C1 segment of cervical spinal cord (tissue), 14 donors: ENCODE results near the gene LMBRD1.
"Not testable (repeated sequence)": the region's sequence is repeated elsewhere in the genome, so short reads cannot be mapped to it uniquely, and the experiment has no call there.

Source experiments
- DNase-seq, 14 donors: peaks; one replicate each; lab custom pipeline; 2025; lab: John Stamatoyannopoulos, UW

The LMBRD1 gene

DNA sequence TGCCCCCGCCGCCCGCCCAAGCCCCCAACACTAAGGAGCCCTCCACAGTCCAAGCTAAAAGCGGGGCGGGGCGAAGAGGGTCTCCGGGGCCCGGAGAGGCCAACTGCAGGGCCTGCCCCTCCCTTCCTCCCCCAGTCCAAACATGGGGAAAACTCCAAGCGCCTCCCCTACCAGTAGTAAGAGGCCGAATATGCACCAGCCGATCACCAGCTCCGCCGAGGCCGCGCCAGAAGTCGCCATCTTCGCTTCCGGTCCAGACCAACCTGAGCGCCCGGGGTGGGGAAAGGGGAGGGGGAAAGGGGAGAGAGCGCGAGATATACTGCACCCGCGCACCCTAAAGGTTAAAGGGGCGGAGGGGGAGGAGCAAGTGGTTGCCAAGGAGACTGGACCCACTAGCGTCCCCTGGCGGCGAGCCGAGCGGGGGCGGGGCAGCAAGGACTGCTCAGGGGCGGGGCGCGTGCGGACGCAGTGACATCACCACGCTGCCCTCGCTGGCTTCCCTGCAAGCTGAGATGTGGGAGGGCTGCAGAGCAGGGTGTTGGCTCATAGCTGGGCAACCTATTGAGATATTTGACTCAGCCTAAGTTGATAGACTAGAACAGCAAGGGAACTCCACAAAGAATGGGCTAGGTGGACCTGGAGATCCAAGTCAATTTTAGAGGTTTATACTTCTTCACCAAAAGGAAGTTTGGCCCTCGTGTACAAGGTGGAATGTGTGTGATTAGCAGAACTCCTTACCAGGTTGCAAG lies at the start of gene LMBRD1:
Gene LMBRD1 (minus strand): TSS at position 369 of the 749 bp plus-strand sequence. CDS start 129 bp downstream, at position 240.
- peak; percentile 41 to 98 (median 93) for DNase-seq

DNA sequence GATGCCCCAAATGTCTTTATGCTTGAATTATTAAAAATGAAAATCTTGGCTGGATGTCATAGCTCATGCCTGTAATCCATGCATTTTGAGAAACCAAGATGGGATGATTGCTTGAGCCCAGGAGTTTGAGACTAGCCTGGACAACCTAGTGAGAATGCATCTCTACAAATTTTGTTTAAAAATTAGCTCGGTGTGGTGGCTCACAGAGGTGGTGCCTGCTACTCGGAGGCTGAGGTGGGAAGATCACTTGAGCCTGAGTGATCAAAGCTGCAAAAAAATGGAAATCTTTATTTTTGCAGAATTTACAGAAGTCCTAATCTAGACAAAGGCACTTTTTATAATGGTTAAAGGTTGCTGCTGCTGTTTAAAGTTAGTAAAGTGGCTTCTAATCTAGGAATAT lies 49.5 kb upstream of the LMBRD1 start:
- DNase-seq, result no peak

DNA sequence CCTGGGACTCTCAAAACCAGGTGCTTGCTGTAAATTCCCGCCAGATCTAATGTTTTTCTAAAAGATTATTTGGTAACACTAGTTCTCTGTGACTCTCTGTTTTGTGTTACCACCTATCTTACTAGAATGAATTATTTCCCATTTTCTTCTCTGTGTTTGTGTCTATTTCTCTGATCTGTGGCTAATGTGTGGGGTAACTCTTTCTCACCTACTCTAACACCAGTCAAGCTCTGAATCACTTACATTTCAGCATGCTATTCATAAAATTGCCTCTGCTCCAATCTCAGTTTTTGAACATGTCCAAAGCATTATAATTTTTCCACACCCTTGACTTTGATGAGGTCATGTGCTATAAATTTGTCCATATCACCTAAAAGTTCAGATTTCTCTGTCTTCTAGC lies 46.4 kb upstream of the LMBRD1 start:
- no peak for DNase-seq

DNA sequence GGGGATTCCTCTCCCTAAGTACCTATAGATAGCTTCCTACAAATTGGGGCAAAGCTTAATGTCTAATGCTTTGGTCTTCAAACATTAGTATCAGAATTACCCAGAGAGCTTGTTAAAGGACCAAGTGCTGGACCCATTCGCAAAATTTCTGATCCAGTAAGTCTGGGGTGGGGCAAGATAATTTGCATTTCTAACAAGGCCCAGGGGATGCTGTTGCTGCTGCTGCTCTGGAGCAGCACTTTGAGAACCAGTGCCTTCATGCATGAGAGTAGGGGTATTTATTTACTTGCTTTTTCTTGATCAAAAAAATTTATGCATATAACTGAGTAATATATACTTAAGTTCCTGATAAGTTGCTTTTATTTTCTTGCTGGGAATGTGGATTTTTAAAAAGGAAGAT lies 45.1 kb upstream of the LMBRD1 start:
- DNase-seq, result no peak

- peak in 1 of 14 donors; percentile 15 for DNase-seq
Observed at GRCh38 chr6:69835414-69836179, 38.8 kb upstream of the LMBRD1 start.

GRCh38 chr6:69832558-69832957 lies 35.7 kb upstream of the LMBRD1 start:
- DNase-seq, result no peak

- DNase-seq, result no peak
Observed at GRCh38 chr6:69827276-69827893, 30.6 kb upstream of the LMBRD1 start.

DNA sequence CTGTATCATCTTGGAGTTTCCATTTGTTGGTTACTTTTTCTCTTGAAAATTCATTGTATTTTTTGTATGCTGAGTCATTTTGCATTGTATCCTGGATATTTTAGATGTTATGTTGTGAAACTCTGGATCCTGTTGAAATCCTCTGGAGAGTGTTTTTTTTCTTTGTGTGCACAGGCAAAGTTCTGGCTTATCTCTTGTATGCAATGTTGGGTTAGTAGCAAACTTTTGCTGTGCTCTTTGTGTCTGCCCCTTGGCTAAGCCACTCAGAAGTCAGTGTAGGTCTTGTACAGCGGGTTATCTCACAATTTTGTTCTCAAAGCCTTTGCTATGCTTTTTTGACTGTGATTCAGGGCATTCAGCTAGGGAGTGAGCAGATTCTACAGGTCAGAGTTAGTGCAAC lies 29.1 kb upstream of the LMBRD1 start:
- DNase-seq, result no peak

DNA sequence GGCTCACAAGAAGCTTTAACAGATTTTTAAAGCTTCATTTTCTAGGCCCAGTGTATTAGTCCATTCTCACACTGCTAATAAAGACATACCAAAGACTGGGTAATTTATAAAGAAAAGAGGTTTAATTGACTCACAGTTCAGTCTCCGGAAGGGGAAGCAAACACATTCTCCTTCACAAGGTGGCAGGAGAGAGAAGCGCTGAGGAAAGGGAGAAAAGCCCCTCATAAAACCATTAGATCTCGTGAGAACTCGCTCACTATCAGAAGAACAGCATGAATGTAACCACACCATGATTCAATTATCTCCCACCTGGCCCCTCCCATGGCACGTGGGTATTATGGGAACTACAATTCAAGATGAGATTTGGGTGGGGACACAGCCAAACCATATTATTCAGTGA lies 27.5 kb upstream of the LMBRD1 start:
- not testable (repeated sequence) for DNase-seq

GRCh38 chr6:69820438-69820837 lies 23.6 kb upstream of the LMBRD1 start:
- peak in 2 of 14 donors; percentile 27 to 96 for DNase-seq

GRCh38 chr6:69820018-69820417 lies 23.2 kb upstream of the LMBRD1 start:
- no peak for DNase-seq

GRCh38 chr6:69819138-69819537 lies 22.3 kb upstream of the LMBRD1 start:
- DNase-seq, result no peak

GRCh38 chr6:69818223-69818930 lies 21.6 kb upstream of the LMBRD1 start:
- no peak for DNase-seq

DNA sequence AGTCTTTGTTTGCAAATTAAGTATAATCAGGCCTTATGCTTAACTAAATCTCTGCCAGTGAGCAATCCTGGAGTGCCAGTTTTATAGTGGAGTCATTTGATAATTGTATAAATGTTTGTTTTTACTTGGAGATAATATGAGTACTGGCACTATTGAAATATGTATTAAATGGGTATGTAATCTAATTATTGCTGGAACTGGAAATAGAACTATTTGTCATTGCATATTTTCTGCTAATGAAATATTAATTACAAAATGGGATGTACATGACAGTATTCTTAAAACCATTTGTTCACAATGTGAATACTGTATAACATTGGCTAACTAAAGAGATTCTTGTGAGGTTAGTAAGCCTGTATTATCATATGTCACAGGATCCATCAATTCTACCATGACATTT lies 20.5 kb upstream of the LMBRD1 start:
- no peak for DNase-seq

GRCh38 chr6:69816569-69816968 lies 19.8 kb upstream of the LMBRD1 start:
- no peak for DNase-seq

DNA sequence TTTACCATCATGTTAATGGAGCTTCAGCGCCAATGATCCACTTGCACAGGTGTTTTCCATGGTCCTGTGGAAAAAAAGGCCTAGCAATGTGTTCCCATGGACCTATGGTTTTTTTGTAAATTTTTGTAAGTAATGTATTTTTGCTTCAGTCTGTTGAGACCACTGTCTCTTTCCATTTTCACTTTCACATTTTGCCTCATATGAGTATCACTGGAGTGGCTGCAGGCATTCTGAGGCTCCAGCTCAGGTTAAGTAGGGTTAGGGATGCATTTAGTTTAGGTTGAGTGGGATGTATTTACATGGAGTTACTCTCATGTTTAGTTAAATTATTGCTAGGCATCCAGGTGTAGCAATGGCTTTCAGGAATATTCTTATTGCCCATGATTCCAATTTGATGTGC lies 19.2 kb upstream of the LMBRD1 start:
- no peak for DNase-seq

- DNase-seq, result no peak
Observed at GRCh38 chr6:69813508-69813907, 16.7 kb upstream of the LMBRD1 start.

GRCh38 chr6:69812746-69813427 lies 16.1 kb upstream of the LMBRD1 start:
- no peak for DNase-seq

DNA sequence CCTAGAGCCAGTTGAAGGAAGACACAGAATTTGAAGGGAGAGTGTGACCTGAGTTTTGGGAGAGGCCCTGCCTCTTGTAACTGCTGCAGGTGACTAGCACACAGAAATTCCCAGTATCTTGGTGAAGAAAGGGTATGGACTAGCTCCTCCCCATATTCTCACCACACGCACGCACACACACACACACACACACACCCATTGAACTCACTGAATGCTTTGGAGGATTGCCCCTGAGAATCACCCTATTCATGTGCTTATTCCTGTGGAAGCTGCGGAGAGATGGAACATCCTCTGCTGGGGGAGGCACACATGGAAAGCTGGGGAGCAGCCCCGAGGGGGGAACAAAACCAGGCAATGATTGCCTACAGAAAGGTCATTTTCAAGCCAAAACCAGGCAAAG lies 6.2 kb upstream of the LMBRD1 start:
- DNase-seq, result no peak

- no peak for DNase-seq
Observed at GRCh38 chr6:69801711-69802110, 4.9 kb upstream of the LMBRD1 start.

DNA sequence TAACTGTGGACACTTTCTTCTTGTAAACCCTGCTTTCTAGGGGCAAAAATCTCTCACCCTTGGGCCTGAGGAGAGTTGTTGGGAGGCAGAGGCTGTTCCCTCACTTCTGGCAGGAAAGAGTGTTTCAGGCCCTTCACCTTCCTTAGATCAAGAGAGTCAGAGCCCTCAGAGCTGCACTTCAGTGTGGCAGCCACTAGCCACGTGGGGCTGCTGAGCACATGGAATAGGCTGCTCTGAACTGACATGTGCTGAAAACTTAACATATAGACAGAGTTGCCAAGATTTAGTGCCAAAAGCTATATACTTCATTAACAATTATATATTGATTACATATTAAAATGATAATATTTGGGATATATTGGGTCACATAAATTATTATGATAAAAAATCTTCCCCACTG lies 4.4 kb upstream of the LMBRD1 start:
- no peak for DNase-seq
